ENCODE data around the gene IFT122. TPM values are rescaled to one million over a fixed set of nuclear protein-coding genes. Genes with fewer than 3 reads are reported as not detected.
"Not testable (repeated sequence)": the region's sequence is repeated elsewhere in the genome, so short reads cannot be mapped to it uniquely, and the experiment has no call there.

Gene IFT122
- total RNA-seq, 2 experiments from 2014 or later, result 18.4 to 22.6 TPM

- H3K27me3 Mint-ChIP-seq; CTCF ChIA-PET; H3K9me3 Mint-ChIP-seq (ENCODE audit: low read depth); DNase-seq; POLR2A ChIA-PET; H3K27ac Mint-ChIP-seq; H3K4me3 Mint-ChIP-seq; ATAC-seq; H3K4me1 Mint-ChIP-seq: not testable (repeated sequence)
- intact Hi-C loops (cut with DNase I, micrococcal nuclease), result loop anchor here in 1 of 2 experiments (10.0 kb wide), 1 partner anchor 106 kb away; the partner anchor contains the start of gene PLXND1
- peaks cover 14% of the 10 kb centered on the region for H3K36me3 Mint-ChIP-seq (ENCODE audit: low read depth)
Observed at GRCh38 chr3:129498603-129499488, 58.8 kb downstream of the IFT122 start.

DNA sequence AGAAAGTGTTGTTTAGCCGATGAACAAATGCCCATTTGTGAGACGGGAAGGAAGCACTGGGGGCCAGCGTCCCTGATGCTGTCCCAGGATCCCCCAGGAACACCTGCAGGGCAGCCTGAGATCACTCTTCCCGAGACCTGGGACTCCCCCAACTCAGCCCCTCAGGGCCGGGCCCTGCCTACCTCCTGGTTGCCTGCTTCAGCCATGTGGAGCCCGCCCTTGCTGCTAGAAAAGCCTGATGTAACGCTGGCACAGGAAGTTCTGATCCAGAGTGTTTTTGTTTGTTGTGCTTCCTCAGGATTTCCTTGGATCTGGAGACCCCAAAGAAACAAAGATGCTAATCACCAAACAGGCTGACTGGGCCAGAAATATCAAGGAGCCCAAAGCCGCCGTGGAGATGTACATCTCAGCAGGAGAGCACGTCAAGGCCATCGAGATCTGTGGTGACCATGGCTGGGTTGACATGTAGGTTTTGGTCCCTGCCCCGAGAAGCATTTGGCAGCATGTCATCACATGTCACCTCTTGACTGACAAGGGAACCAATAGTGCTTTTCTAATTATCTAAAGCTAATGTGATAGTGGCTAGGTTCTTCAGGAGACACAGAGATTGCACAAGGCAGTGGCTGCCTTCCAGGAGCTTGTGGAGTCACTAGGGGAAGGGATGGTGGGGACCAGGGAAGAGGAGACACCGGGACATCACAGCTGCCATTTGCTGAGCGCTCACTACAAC lies 59.7 kb downstream of the IFT122 start:
- CTCF ChIA-PET; H3K27me3 Mint-ChIP-seq; POLR2A ChIA-PET; H3K27ac Mint-ChIP-seq; H3K4me3 Mint-ChIP-seq; H3K9me3 Mint-ChIP-seq (ENCODE audit: low read depth); DNase-seq; H3K4me1 Mint-ChIP-seq; ATAC-seq: not testable (repeated sequence)
- intact Hi-C loops (cut with DNase I, micrococcal nuclease), result loop anchor here in 1 of 2 experiments (10.0 kb wide), 1 partner anchor 105 kb away; the partner anchor contains the start of gene PLXND1
- peaks cover 16% of the 10 kb centered on the region for H3K36me3 Mint-ChIP-seq (ENCODE audit: low read depth)

- intact Hi-C loops (cut with DNase I, micrococcal nuclease), result no loop called here
- Mint-ChIP-seq H3K27ac (no peak overlapping the region), H3K36me3 (ENCODE audit: low read depth) (peaks cover 18% of the 10 kb centered on the region), H3K9me3 (ENCODE audit: low read depth) (no peaks in the 10 kb centered on the region), H3K4me1 (no peaks in the 10 kb centered on the region), H3K4me3 (no peak overlapping the region), H3K27me3 (no peaks in the 10 kb centered on the region)
- ChIA-PET POLR2A (no interaction called here), CTCF (no interaction called here)
- DNase-seq (no peak), ATAC-seq (no peak)
Observed at GRCh38 chr3:129500334-129500658, 60.3 kb downstream of the IFT122 start.

DNA sequence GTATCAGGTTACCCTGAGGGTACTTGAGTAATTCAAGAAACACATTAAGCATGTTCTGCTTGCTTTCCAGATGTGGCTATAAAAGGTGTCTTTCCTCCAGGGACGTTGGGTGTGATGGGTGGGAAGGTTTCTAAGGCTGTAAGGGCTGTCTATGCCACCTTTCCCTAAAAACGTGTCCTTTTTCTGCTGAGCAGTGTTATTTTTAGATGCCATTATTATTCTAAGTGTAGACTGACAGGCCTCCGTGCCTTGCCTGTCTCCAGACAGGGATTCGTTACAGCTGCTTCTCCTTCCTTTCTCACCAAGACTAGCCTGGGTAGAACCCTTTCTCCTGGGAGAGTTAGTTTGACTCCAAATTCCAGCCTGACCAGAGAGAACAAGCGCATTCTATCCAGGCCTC lies 61.6 kb downstream of the IFT122 start:
- Mint-ChIP-seq H3K27ac (no peak overlapping the region), H3K4me1 (no peaks in the 10 kb centered on the region), H3K9me3 (ENCODE audit: low read depth) (no peaks in the 10 kb centered on the region), H3K36me3 (ENCODE audit: low read depth) (peaks cover 18% of the 10 kb centered on the region), H3K27me3 (no peaks in the 10 kb centered on the region), H3K4me3 (no peak overlapping the region)
- CTCF ChIA-PET, result no interaction called here
- ATAC-seq (no peak), DNase-seq (no peak)
- POLR2A ChIA-PET, result no interaction called here
- intact Hi-C loops (cut with DNase I, micrococcal nuclease), result no loop called here

- no peak overlapping the region for H3K27ac Mint-ChIP-seq
- no peaks in the 10 kb centered on the region for H3K4me1 Mint-ChIP-seq
- no peaks in the 10 kb centered on the region for H3K27me3 Mint-ChIP-seq
- POLR2A ChIA-PET, result no interaction called here
- ATAC-seq (no peak), DNase-seq (no peak)
- H3K4me3 Mint-ChIP-seq, result no peak overlapping the region
- no peaks in the 10 kb centered on the region for H3K9me3 Mint-ChIP-seq (ENCODE audit: low read depth)
- intact Hi-C loops (cut with DNase I, micrococcal nuclease), result no loop called here
- CTCF ChIA-PET, result interaction anchor here (0.6 kb wide), 1 partner anchor 526 kb away, joined by 3 read pairs; no protein-coding TSS in a partner anchor
- H3K36me3 Mint-ChIP-seq (ENCODE audit: low read depth), result peaks cover 16% of the 10 kb centered on the region
Observed at GRCh38 chr3:129502641-129503408, 62.8 kb downstream of the IFT122 start.

DNA sequence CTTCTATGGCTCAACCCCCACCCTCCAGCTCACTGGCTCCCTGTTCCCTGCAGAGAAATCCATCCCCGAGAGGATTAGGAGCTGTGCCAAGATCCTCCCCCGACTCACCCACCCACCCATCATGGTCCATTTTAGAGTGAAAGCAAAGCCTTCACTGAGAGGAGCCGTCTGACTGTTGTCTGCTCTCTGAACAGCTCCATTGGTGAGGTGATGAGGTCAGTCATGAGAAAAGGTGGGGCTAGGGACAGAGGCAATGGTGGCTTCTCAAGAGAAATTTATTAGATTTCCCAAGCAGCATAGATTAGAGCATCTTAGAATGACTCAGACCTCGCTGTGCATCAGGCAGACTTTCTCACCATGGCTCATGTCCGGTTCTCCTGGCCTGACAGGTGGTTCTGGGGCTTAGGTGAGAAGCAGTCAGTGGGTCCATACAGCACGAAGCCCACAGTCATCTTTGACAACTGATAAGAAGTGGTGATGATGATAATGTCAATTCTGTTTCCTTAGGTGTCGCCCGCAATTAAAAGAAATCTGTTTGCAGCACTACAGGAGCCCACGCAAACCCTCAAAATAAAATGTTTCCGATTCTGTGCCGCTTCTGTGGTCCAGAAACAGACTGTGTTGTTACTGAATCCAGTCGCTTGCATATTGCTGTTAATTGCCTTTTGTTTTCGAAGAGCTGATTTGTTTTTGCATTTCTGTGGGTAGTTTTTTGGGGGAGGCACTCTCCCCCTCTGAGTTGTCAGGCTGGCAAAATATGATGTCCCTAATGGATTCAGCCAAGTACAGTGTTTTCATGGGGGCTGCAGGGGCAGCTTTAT lies 63.7 kb downstream of the IFT122 start:
- intact Hi-C loops (cut with DNase I, micrococcal nuclease), result no loop called here
- Mint-ChIP-seq H3K9me3 (ENCODE audit: low read depth) (no peaks in the 10 kb centered on the region), H3K4me3 (no peak overlapping the region), H3K27me3 (no peaks in the 10 kb centered on the region), H3K27ac (no peak overlapping the region), H3K4me1 (no peaks in the 10 kb centered on the region), H3K36me3 (ENCODE audit: low read depth) (peaks cover 16% of the 10 kb centered on the region)
- CTCF ChIA-PET, result interaction anchor here (0.6 to 0.7 kb wide), 2 partner anchors 10 to 526 kb away, joined by 3 read pairs; no protein-coding TSS in a partner anchor
- ATAC-seq (no peak), DNase-seq (no peak)
- POLR2A ChIA-PET, result no interaction called here

- ChIA-PET CTCF (interaction anchor here (0.7 kb wide), 1 partner anchor 9 kb away, joined by 3 read pairs; no protein-coding TSS in a partner anchor), POLR2A (no interaction called here)
- H3K9me3 Mint-ChIP-seq (ENCODE audit: low read depth), result no peaks in the 10 kb centered on the region
- peaks cover 16% of the 10 kb centered on the region for H3K36me3 Mint-ChIP-seq (ENCODE audit: low read depth)
- ATAC-seq, result no peak
- no peak for DNase-seq
- intact Hi-C loops (cut with DNase I, micrococcal nuclease), result no loop called here
- H3K27me3 Mint-ChIP-seq, result no peaks in the 10 kb centered on the region
- no peak overlapping the region for H3K4me3 Mint-ChIP-seq
- H3K4me1 Mint-ChIP-seq, result no peaks in the 10 kb centered on the region
- H3K27ac Mint-ChIP-seq, result no peak overlapping the region
Observed at GRCh38 chr3:129504471-129505100, 64.6 kb downstream of the IFT122 start.

DNA sequence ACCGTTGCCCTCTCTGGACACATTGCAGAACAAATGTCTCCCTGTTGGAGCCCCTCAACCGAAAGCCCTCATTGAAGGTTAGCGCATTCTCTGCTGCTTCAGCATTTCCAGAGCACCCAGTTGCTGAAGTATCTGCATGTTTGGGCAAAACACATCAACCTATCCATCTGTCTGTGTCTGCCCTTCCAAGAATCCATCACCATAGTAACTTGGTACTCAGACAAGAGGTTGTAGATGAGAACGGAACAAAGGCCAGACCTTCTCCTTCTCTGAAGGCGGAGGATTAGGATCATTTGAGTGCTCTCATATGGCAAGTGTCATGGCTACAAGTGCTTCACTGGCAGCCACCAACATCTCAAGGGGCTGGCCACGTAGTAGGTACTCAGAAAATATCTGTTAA lies 65.3 kb downstream of the IFT122 start:
- peaks cover 12% of the 10 kb centered on the region for H3K36me3 Mint-ChIP-seq (ENCODE audit: low read depth)
- no peaks in the 10 kb centered on the region for H3K9me3 Mint-ChIP-seq (ENCODE audit: low read depth)
- DNase-seq, result no peak
- no peaks in the 10 kb centered on the region for H3K27me3 Mint-ChIP-seq
- H3K27ac Mint-ChIP-seq, result no peak overlapping the region
- CTCF ChIA-PET, result no interaction called here
- intact Hi-C loops (cut with DNase I, micrococcal nuclease), result no loop called here
- no peak overlapping the region for H3K4me3 Mint-ChIP-seq
- no peak for ATAC-seq
- POLR2A ChIA-PET, result no interaction called here
- H3K4me1 Mint-ChIP-seq, result no peaks in the 10 kb centered on the region

GRCh38 chr3:129506231-129506742 lies 66.3 kb downstream of the IFT122 start:
- H3K4me1 Mint-ChIP-seq, result no peaks in the 10 kb centered on the region
- ChIA-PET CTCF (no interaction called here), POLR2A (no interaction called here)
- peaks cover 7% of the 10 kb centered on the region for H3K36me3 Mint-ChIP-seq (ENCODE audit: low read depth)
- no peak overlapping the region for H3K4me3 Mint-ChIP-seq
- no peak for DNase-seq
- no peaks in the 10 kb centered on the region for H3K9me3 Mint-ChIP-seq (ENCODE audit: low read depth)
- no peak overlapping the region for H3K27ac Mint-ChIP-seq
- intact Hi-C loops (cut with DNase I, micrococcal nuclease), result no loop called here
- no peak for ATAC-seq
- H3K27me3 Mint-ChIP-seq, result no peaks in the 10 kb centered on the region

DNA sequence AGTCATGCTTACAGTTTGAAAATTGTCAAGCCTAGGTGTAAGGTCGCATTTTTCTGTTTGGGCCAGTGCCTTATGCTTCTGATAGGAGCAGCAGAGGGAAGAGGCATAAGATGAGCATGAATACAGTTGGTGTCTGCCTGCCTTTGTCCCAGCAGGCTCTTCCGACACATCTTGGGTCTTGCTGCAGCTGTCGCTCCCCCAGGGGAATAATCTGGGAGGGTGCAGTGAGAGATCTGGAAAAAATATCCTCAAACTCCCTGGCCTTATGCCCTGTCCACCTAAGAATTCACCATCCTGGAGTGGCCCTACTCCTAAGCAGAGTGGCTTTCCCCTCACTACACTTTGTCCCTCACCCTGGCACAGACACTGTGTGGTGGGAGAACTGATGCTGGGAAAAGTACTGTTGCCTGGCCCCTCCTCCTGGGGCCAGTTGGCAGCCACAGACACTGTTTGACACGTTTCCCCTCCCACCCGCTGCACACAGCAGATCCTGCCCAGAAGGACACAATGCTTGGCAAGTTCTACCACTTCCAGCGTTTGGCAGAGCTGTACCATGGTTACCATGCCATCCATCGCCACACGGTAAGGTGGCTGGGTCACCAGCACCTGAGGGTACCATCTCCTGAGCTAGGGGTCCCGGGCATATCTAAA lies 67.3 kb downstream of the IFT122 start:
- CTCF ChIA-PET, result no interaction called here
- no peaks in the 10 kb centered on the region for H3K4me1 Mint-ChIP-seq

More for the DNA sequence above, 67.3 kb downstream of the IFT122 start:
- Mint-ChIP-seq H3K36me3 (ENCODE audit: low read depth) (peaks cover 5% of the 10 kb centered on the region), H3K27ac (no peak overlapping the region), H3K9me3 (ENCODE audit: low read depth) (no peaks in the 10 kb centered on the region), H3K27me3 (no peaks in the 10 kb centered on the region), H3K4me3 (no peak overlapping the region)
- POLR2A ChIA-PET, result no interaction called here
- intact Hi-C loops (cut with DNase I, micrococcal nuclease), result no loop called here
- ATAC-seq (no peak), DNase-seq (no peak)

All from activated CD4-positive, alpha-beta T cell treated with anti-CD3 and anti-CD28 coated beads for 36 hours (primary cell).